Rectal smooth muscle tissue (tissue), 1 donor: ENCODE data around the gene DRG2.

ENCODE experiments used
- H3K27ac ChIP-seq: one replicate; pipeline ENCODE4 v1.7.0; 2013; ENCODE audit warnings: low read depth, low read length, inconsistent platforms
- H3K27me3 ChIP-seq: one replicate; pipeline ENCODE4 v1.7.0; 2013; ENCODE audit warnings: low read length; ENCODE audit not compliant: control insufficient read depth, insufficient read depth
- H3K36me3 ChIP-seq: one replicate; pipeline ENCODE4 v1.7.0; 2013; ENCODE audit warnings: low read length; ENCODE audit not compliant: control insufficient read depth, insufficient read depth
- H3K4me1 ChIP-seq: one replicate; pipeline ENCODE4 v1.7.0; 2013; ENCODE audit warnings: low read length; ENCODE audit not compliant: control insufficient read depth, insufficient read depth
- H3K4me3 ChIP-seq: one replicate; pipeline ENCODE4 v1.7.0; 2013; ENCODE audit warnings: low read length
- H3K9ac ChIP-seq: one replicate; pipeline ENCODE4 v1.7.0; 2013; ENCODE audit warnings: low read length

DRG2 gene

DNA sequence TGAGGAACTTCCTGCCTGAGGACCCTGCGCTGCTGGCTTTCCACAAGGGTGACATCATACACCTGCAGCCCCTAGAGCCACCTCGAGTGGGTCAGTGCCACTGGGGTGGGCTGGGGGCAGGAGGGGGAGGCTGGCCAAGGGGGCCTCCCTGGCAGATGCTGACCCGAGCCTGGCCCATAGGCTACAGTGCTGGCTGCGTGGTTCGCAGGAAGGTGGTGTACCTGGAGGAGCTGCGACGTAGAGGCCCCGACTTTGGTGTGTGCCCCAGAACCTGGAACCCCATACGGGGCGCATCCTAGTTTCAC, 69.2 kb downstream of the DRG2 start:
- Histone ChIP-seq H3K27ac (no peak overlapping the region), H3K9ac (no peak overlapping the region), H3K4me3 (no peak overlapping the region), H3K36me3 (no peaks in the 10 kb centered on the region), H3K27me3 (no peaks in the 10 kb centered on the region), H3K4me1 (peaks cover 4% of the 10 kb centered on the region)
